GM13976 (cell line): ENCODE data around the gene FAAH.
"Not testable (repeated sequence)": the region's sequence is repeated elsewhere in the genome, so short reads cannot be mapped to it uniquely, and the experiment has no call there.

Experiments used
- DNase-seq: peaks from one replicate; pipeline ENCODE4 v3.0.0; 2012; ENCODE audit warnings: low spot score
- CTCF ChIP-seq: IDR thresholded peaks from 2 replicates; pipeline ENCODE4 v1.5.1; 2012; ENCODE audit warnings: borderline replicate concordance, mild to moderate bottlenecking; ENCODE audit not compliant: insufficient read depth; ENCODE audit errors: extremely low read depth, missing control alignments, control extremely low read depth
- in situ Hi-C: fragments of 300-500 bp; cut with MboI; formaldehyde crosslinking; loops from one replicate; pipeline ENCODE4 v1.12.0; 2022; ENCODE audit warnings: low sequenced_read_pairs, mixed read lengths, inconsistent platforms; ENCODE audit not compliant: unreplicated experiment

Gene FAAH

GRCh38 chr1:46394108-46394871 lies at the start of gene FAAH:
FAAH (plus strand) TSS chr1:46394317; CDS start chr1:46394349, 32 bp downstream.
- no peak for DNase-seq
- in situ Hi-C loops = no loop called here
- no peak for TF ChIP-seq CTCF

- DNase-seq = no peak
- in situ Hi-C loops = no loop called here
- TF ChIP-seq CTCF = no peak
Observed at GRCh38 chr1:46344481-46344880, 49.6 kb upstream of the FAAH start.

GRCh38 chr1:46345281-46345680 lies 48.8 kb upstream of the FAAH start:
- in situ Hi-C loops = loop anchor here (5.0 kb wide), 1 partner anchor 43 kb away; the partner anchor contains the start of genes LRRC41 and UQCRH
- DNase-seq = no peak
- no peak for TF ChIP-seq CTCF

- in situ Hi-C loops = no loop called here
- no peak for TF ChIP-seq CTCF
- DNase-seq = no peak
Observed at GRCh38 chr1:46352363-46352762, 41.8 kb upstream of the FAAH start.

GRCh38 chr1:46355920-46356319 lies 38.2 kb upstream of the FAAH start:
- in situ Hi-C loops, DNase-seq: not testable (repeated sequence)

GRCh38 chr1:46362158-46362557 lies 32.0 kb upstream of the FAAH start:
- TF ChIP-seq CTCF = no peak
- in situ Hi-C loops = no loop called here
- no peak for DNase-seq

- no peak for TF ChIP-seq CTCF
- no peak for DNase-seq
- in situ Hi-C loops = no loop called here
Observed at GRCh38 chr1:46363121-46363520, 31.0 kb upstream of the FAAH start.
